Osteocyte (in vitro differentiated cells): ENCODE results near the gene PPP1R12C. TPM values are rescaled to one million over a fixed set of nuclear protein-coding genes. Genes with fewer than 3 reads are reported as not detected.

ENCODE experiments used
- DNase-seq: peaks from one replicate; pipeline ENCODE4 v3.0.0; 2021; ENCODE audit warnings: mixed read lengths; ENCODE audit not compliant: unreplicated experiment; ENCODE audit errors: extremely low spot score
- H3K27ac Mint-ChIP-seq: one replicate; pipeline ENCODE4 v1.8.0; 2021; ENCODE audit warnings: mild to moderate bottlenecking, mixed read lengths; ENCODE audit not compliant: unreplicated experiment
- H3K27me3 Mint-ChIP-seq: one replicate; pipeline ENCODE4 v1.8.0; 2021; ENCODE audit warnings: mixed read lengths; ENCODE audit not compliant: unreplicated experiment
- H3K36me3 Mint-ChIP-seq: one replicate; pipeline ENCODE4 v1.8.0; 2021; ENCODE audit warnings: mixed read lengths; ENCODE audit not compliant: unreplicated experiment
- H3K4me1 Mint-ChIP-seq: one replicate; pipeline ENCODE4 v1.8.0; 2021; ENCODE audit warnings: mixed read lengths; ENCODE audit not compliant: unreplicated experiment
- H3K4me3 Mint-ChIP-seq: one replicate; pipeline ENCODE4 v1.8.0; 2021; ENCODE audit warnings: mild to moderate bottlenecking, moderate library complexity, mixed read lengths; ENCODE audit not compliant: unreplicated experiment
- H3K9me3 Mint-ChIP-seq: one replicate; pipeline ENCODE4 v1.8.0; 2021; ENCODE audit warnings: mixed read lengths; ENCODE audit not compliant: unreplicated experiment
- total RNA-seq: library from RNA; stranded (reverse); gene quantifications from 2 replicates; pipeline ENCODE4 v1.2.1, GENCODE V29; 2021
- TF ChIP-seq, protein P1 (sequence below): fragments of 200-600 bp; sonication (generic); IDR thresholded peaks from 2 replicates; pipeline ENCODE4 v1.5.0; 2021; ENCODE audit warnings: antibody characterized with exemption, mild to moderate bottlenecking, moderate library complexity

Gene PPP1R12C
- total RNA-seq, 1 donor from 2014 or later = 135 TPM

DNA sequence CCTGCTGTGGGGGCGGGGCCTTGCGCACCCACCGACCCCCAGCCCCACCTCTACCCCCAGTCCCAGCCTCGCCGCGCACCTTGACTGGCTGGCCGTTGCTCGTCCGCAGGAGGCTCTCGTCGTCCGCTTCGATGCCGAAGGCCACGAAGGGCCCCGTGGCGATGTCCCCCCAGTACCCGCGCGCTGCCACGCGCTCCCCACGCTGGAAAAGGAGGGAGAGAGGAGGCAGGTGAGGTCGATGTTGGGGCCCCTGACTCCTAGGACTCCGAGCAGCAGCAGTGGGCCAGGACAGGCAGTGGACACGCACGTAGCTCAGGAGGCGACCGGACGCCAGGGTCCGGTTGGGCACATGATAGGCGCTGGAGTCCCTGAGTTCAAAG, 43.5 kb upstream of the PPP1R12C start:
- DNase-seq = no peak
- H3K27me3 Mint-ChIP-seq = peaks cover 9% of the 10 kb centered on the region
- TF ChIP-seq, protein P1, sequence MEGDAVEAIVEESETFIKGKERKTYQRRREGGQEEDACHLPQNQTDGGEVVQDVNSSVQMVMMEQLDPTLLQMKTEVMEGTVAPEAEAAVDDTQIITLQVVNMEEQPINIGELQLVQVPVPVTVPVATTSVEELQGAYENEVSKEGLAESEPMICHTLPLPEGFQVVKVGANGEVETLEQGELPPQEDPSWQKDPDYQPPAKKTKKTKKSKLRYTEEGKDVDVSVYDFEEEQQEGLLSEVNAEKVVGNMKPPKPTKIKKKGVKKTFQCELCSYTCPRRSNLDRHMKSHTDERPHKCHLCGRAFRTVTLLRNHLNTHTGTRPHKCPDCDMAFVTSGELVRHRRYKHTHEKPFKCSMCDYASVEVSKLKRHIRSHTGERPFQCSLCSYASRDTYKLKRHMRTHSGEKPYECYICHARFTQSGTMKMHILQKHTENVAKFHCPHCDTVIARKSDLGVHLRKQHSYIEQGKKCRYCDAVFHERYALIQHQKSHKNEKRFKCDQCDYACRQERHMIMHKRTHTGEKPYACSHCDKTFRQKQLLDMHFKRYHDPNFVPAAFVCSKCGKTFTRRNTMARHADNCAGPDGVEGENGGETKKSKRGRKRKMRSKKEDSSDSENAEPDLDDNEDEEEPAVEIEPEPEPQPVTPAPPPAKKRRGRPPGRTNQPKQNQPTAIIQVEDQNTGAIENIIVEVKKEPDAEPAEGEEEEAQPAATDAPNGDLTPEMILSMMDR = no peak

DNA sequence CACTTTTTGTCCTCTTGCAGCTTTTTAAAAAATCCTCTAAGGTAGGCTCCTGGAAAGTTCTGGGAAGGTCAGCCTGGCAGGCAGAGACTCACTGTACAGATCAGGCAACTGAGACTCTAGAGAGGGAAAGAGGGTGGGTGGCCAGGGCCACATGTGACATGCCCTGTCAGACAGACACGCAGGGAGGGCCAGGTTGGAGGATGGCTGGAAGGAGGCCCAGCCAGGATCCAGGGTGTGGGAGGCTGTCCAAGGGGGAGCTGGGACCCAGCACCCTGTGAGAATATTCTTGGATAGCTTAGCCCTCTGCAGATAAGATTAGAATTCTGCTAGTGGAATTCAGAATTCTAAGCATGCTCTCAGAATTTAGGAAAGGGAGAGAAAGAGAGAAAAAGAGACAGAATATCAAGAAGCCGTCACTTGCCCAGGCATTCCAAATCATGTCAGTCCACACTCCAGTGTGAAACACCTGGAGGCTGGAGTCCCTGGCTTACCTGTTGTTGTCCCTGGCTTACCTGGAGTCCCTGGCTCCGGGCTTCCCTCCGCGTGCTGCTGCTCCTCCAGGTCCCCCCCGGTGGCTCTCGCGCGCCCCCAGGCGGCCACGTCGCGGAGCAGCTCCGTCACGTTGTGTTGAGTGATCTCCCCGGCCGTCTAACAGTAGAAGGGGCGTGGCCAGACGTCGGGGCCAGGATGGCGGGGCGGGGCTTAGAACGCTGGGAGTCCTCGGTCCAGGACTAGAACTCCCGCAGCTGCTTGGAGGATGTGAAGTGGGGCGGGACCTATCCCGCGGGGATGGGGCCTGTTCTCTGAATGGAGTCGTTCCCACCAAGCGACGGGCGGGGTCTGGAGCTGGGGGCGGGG, 42.9 kb upstream of the PPP1R12C start:
- Mint-ChIP-seq H3K27me3 (peaks cover 9% of the 10 kb centered on the region), H3K9me3 (no peaks in the 10 kb centered on the region), H3K4me3 (no peak overlapping the region), H3K27ac (no peak overlapping the region), H3K36me3 (no peaks in the 10 kb centered on the region), H3K4me1 (peaks cover 29% of the 10 kb centered on the region)
- DNase-seq = peak; percentile 93
- TF ChIP-seq, protein P1 = peak; percentile 88

More for the DNA sequence above, 43.5 kb upstream of the PPP1R12C start:
- H3K27ac Mint-ChIP-seq = no peak overlapping the region
- H3K36me3 Mint-ChIP-seq = no peaks in the 10 kb centered on the region
- no peak overlapping the region for H3K4me3 Mint-ChIP-seq
- no peaks in the 10 kb centered on the region for H3K9me3 Mint-ChIP-seq
- H3K4me1 Mint-ChIP-seq = peaks cover 29% of the 10 kb centered on the region

DNA sequence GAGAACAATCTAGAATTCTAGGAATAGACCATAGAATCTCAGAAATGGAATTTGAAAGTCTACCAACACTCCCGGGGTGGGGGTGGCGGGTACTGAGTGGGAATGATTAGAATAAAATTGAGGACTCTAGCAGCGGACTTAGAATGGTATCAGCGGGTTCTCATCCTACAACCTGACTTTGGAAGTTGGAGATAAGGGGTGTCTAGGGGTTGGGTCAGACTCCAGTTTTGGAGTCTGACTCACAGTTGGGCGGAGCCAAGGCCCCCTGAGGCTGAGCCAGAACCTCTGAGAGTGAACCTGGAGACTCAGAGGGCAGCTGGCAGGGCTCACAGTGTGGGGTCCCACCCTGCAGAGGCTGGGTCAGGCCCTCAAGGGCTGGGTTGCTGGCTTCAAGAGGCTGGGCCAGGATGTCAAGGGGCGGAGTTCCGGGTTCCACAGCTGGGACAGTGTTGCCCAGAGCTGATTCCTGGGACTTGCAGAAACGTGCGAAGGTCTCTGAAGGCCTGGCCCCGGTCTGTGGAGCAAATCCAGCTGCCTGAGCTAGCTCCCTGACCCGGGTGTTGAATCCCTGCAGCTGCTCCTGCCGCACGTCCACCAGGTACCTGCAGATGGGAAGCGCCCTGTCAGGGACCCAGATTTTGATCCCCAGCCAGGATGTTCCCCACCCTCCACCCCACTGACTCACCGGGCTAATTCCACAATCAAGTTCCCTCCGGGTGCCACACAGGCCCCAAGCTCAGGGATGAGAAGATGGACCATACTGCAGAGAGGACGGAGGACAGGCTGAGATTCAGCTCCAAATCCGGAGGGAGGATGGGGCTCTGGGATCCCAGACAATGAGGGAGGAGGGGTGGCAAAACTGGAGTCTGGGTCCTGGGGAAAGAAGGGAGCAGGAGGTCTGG, 41.7 kb upstream of the PPP1R12C start:
- no peaks in the 10 kb centered on the region for H3K9me3 Mint-ChIP-seq
- DNase-seq = no peak
- H3K27ac Mint-ChIP-seq = no peak overlapping the region
- H3K27me3 Mint-ChIP-seq = peaks cover 13% of the 10 kb centered on the region
- peaks cover 29% of the 10 kb centered on the region for H3K4me1 Mint-ChIP-seq
- no peaks in the 10 kb centered on the region for H3K36me3 Mint-ChIP-seq
- TF ChIP-seq, protein P1 = no peak
- H3K4me3 Mint-ChIP-seq = no peak overlapping the region

DNA sequence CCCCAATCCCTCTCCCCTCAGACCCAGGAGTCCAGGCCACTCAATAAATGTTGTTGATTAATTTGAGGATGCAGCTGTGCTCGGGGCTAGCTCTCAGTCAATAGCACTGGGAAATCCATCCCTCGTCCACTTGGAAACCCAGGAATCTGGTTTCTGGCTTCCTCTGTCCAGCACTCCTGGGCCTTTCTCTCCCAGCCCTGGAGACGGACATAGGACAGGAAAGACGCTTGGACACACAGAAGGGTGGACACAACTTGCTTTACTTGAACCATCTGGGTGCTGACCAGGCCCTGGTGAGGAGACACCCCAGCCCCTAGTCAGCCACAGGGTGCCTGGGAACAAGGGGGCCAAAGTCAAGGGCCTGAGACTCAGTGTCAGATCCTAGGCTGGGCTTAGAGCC, 41.0 kb upstream of the PPP1R12C start:
- TF ChIP-seq, protein P1 = no peak
- DNase-seq = no peak
- Mint-ChIP-seq H3K27ac (no peak overlapping the region), H3K36me3 (no peaks in the 10 kb centered on the region), H3K4me3 (no peak overlapping the region), H3K27me3 (peaks cover 13% of the 10 kb centered on the region), H3K9me3 (no peaks in the 10 kb centered on the region), H3K4me1 (peaks cover 29% of the 10 kb centered on the region)
